Stomach (tissue), 9 donors: ENCODE data around the gene REC8. TPM values are rescaled to one million over a fixed set of nuclear protein-coding genes. Genes with fewer than 3 reads are reported as not detected.

Experiments
- DNase-seq, 2 donors: peaks; one replicate each; pipeline versions ENCODE4 v3.0.0 to v3.0.0-alpha.2; 2013 to 2019
- H3K27ac ChIP-seq, 5 donors: fragments of 200-600 bp in 4 of 5; sonication (generic) in 4 of 5; one replicate each; pipeline ENCODE4 v1.5.1; 2013 to 2019; ENCODE audit warnings: mild to moderate bottlenecking in 1 of 5, moderate library complexity in 1 of 5
- H3K27me3 ChIP-seq, 3 donors: fragments of 200-600 bp; sonication (generic); one replicate each; pipeline ENCODE4 v1.5.1; 2017 to 2019; ENCODE audit warnings: mixed run types in 1 of 3
- H3K36me3 ChIP-seq, 4 donors: fragments of 200-600 bp; sonication (generic); 1 replicate in 3 of 4; 2 replicates in 1 of 4; pipeline ENCODE4 v1.5.1; 2016 to 2019
- H3K4me1 ChIP-seq, 4 donors: fragments of 200-600 bp; sonication (generic); one replicate each; pipeline ENCODE4 v1.5.1; 2016 to 2019
- H3K4me3 ChIP-seq, 4 donors: fragments of 200-600 bp; sonication (generic) in 3 of 4; one replicate each; pipeline ENCODE4 v1.5.1; 2016 to 2019; ENCODE audit warnings: mild to moderate bottlenecking in 1 of 4
- H3K9me3 ChIP-seq, 4 donors: fragments of 200-600 bp; sonication (generic); one replicate each; pipeline ENCODE4 v1.5.1; 2016 to 2019
- EP300 ChIP-seq: sonication (generic); formaldehyde crosslinking; IDR thresholded peaks from one replicate; pipeline ENCODE4 v1.6.1; 2017; ENCODE audit warnings: antibody characterized with exemption
- POLR2A ChIP-seq, 4 donors: fragments of 450-650 bp; IDR thresholded peaks; one replicate each; pipeline ENCODE4 v1.6.1; 2016; ENCODE audit warnings: antibody characterized with exemption in 4 of 4, control low read depth in 2 of 4, mild to moderate bottlenecking in 1 of 4, moderate library complexity in 1 of 4
- POLR2AphosphoS5 ChIP-seq, 3 donors: sonication (generic); formaldehyde crosslinking; IDR thresholded peaks; one replicate each; pipeline ENCODE4 v1.6.1; 2016; ENCODE audit warnings: antibody characterized with exemption in 3 of 3
- WGBS, 5 donors: extraction: QIAGEN DNeasy Blood & Tissue Kit in 3 of 5; methylation state at CpG; one replicate each; pipeline versions ENCODE4 v1.1.5 to v1.1.7; 2013 to 2018; 5-methylcytosine and 5-hydroxymethylcytosine counted together
- intact Hi-C: fragments of 100-400 bp; cut with DNase I; formaldehyde crosslinking; loops from one replicate; pipeline ENCODE4 v1.15.1; 2023; ENCODE audit warnings: low total_unique reads
- polyA plus RNA-seq, 3 donors: library from polyadenylated mRNA; stranded (reverse); fragments of 200-250 nt; gene quantifications; one replicate each; pipeline ENCODE4 v1.2.3, GENCODE V29; 2013
- total RNA-seq, 5 donors: library from RNA; depleted of rRNA; stranded (reverse); fragments of >200 nt; gene quantifications; one replicate each; pipeline versions ENCODE4 v1.1.0 to v1.2.3, GENCODE V29; 2014 to 2016
- TF ChIP-seq, protein P1 (sequence below), 7 experiments: fragments of 450-650 bp in 4 of 7; fragments of 200-600 bp in 3 of 7; sonication (generic) in 3 of 7; IDR thresholded peaks; one replicate each; pipeline ENCODE4 v1.5.1; 2016 to 2019; ENCODE audit warnings: antibody characterized with exemption in 7 of 7, control low read depth in 2 of 7, mild to moderate bottlenecking in 1 of 7
- donor health status: healthy with polysubstance abuse.
- donor health status: Bipolar disorder and iron deficiency.
- donor health status: healthy.

REC8 gene
- total and polyA plus RNA-seq, 8 donors, result 14.5 to 122 (median 42.1) TPM

DNA sequence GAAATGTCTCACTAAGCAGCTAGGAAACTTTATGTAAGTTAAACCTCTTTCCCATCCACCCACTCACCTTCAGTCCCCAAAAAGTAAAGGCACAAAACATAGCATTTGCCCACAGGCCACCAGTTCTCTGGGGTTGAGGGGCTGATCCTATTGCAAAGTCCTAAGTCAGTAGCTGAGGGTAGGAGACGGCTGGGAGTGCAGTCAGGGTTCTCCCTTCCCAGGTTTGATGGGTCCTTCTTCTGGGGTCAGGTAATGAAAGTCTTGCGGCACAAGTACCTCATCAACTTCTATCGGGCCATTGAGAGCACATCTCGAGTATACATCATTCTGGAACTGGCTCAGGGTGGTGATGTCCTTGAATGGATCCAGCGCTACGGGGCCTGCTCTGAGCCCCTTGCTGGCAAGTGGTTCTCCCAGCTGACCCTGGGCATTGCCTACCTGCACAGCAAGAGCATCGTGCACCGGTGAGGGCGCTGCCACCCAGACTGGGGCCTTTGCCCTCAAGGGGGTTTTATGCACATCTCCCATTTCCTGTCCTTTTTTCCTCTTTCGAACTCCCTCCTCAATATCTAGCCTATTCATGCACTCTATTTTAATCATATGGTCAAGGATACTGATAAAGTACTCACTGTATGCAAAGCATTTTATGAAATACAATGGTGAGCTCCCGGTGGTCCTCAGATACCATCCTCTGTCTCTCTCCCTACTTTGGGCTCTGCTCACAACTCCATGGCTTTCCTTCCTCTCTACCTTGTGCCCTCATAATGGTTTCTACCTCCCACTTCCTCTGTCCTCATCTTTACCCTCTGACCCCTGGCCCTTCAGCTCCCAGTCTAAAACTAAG lies 34.6 kb downstream of the REC8 start:
- 95 to 98% (median 96%) methylated on average over 11 of the region's 11 CpGs for WGBS, 5 donors
- intact Hi-C loops, result no loop called here
- H3K27me3 ChIP-seq, result no peaks in the 10 kb centered on the region
- TF ChIP-seq, protein P1, sequence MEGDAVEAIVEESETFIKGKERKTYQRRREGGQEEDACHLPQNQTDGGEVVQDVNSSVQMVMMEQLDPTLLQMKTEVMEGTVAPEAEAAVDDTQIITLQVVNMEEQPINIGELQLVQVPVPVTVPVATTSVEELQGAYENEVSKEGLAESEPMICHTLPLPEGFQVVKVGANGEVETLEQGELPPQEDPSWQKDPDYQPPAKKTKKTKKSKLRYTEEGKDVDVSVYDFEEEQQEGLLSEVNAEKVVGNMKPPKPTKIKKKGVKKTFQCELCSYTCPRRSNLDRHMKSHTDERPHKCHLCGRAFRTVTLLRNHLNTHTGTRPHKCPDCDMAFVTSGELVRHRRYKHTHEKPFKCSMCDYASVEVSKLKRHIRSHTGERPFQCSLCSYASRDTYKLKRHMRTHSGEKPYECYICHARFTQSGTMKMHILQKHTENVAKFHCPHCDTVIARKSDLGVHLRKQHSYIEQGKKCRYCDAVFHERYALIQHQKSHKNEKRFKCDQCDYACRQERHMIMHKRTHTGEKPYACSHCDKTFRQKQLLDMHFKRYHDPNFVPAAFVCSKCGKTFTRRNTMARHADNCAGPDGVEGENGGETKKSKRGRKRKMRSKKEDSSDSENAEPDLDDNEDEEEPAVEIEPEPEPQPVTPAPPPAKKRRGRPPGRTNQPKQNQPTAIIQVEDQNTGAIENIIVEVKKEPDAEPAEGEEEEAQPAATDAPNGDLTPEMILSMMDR (IDR thresholded peaks at IDR 0.05), result no peak
- TF ChIP-seq POLR2A (IDR thresholded peaks at IDR 0.05) (no peak), EP300 (no peak), POLR2AphosphoS5 (IDR thresholded peaks at IDR 0.05) (no peak)
- H3K9me3 ChIP-seq, result no peaks in the 10 kb centered on the region
- peaks cover 0 to 11% (median 2%) of the 10 kb centered on the region in 4 donors for H3K4me1 ChIP-seq
- no peak overlapping the region for H3K27ac ChIP-seq
- no peak overlapping the region for H3K4me3 ChIP-seq
- H3K36me3 ChIP-seq, result peaks cover 56 to 89% (median 79%) of the 10 kb centered on the region in 4 donors
- DNase-seq, result no peak

GRCh38 chr14:24207104-24207551 lies 35.2 kb downstream of the REC8 start:
- no peaks in the 10 kb centered on the region for H3K9me3 ChIP-seq
- H3K4me1 ChIP-seq, result peaks cover 0 to 17% (median 7%) of the 10 kb centered on the region in 4 donors
- intact Hi-C loops, result no loop called here
- 91 to 98% (median 94%) methylated on average over 5 of the region's 5 CpGs for WGBS, 5 donors
- no peak overlapping the region for H3K4me3 ChIP-seq
- no peak overlapping the region for H3K27ac ChIP-seq
- no peak for DNase-seq
- H3K36me3 ChIP-seq, result peaks cover 54 to 84% (median 76%) of the 10 kb centered on the region in 4 donors
- H3K27me3 ChIP-seq, result no peaks in the 10 kb centered on the region
- TF ChIP-seq POLR2A (IDR thresholded peaks at IDR 0.05) (no peak), EP300 (no peak), POLR2AphosphoS5 (IDR thresholded peaks at IDR 0.05) (no peak)
- TF ChIP-seq, protein P1 (IDR thresholded peaks at IDR 0.05), result no peak

GRCh38 chr14:24207625-24208024 lies 35.7 kb downstream of the REC8 start:
- intact Hi-C loops, result no loop called here
- Histone ChIP-seq H3K4me3 (no peak overlapping the region), H3K27me3 (no peaks in the 10 kb centered on the region), H3K27ac (no peak overlapping the region), H3K36me3 (peaks cover 54 to 79% (median 71%) of the 10 kb centered on the region in 4 donors), H3K4me1 (peaks cover 0 to 22% (median 12%) of the 10 kb centered on the region in 4 donors), H3K9me3 (no peaks in the 10 kb centered on the region)
- TF ChIP-seq EP300 (no peak), POLR2AphosphoS5 (IDR thresholded peaks at IDR 0.05) (no peak), POLR2A (IDR thresholded peaks at IDR 0.05) (no peak)
- TF ChIP-seq, protein P1 (IDR thresholded peaks at IDR 0.05), result no peak
- no peak for DNase-seq
- WGBS, 5 donors, result 80 to 100% (median 100%) methylated on average over 2 of the region's 2 CpGs

DNA sequence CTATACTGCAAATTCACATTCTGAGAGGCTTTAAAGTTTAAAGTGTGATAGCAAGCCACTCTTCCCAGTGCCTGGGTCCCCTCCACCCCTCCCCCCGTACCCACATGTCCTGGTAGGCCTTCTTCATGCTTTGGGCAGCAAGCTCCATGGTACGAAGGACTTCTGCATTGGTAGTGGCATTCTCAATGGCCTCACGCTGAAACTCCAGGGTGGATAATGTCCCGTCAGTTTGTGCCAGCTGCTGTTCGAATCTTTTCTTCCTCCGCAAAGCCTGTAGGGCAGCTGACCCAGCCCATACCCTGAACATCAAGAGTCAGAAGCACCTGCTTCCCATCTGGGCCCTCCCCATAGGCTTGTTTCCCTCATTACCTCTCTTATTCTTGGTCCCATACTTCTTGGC lies 39.4 kb downstream of the REC8 start:
- H3K4me3 ChIP-seq, result no peak overlapping the region
- no peak for DNase-seq
- no peaks in the 10 kb centered on the region for H3K9me3 ChIP-seq
- peaks cover 9 to 50% (median 38%) of the 10 kb centered on the region in 4 donors for H3K4me1 ChIP-seq
- H3K36me3 ChIP-seq, result peaks cover 46 to 53% (median 52%) of the 10 kb centered on the region in 4 donors
- no peaks in the 10 kb centered on the region for H3K27me3 ChIP-seq
- 91 to 96% (median 93%) methylated on average over 6 of the region's 6 CpGs for WGBS, 5 donors
- intact Hi-C loops, result no loop called here
- no peak for TF ChIP-seq POLR2A (IDR thresholded peaks at IDR 0.05)
- TF ChIP-seq EP300, result no peak
- no peak for TF ChIP-seq POLR2AphosphoS5 (IDR thresholded peaks at IDR 0.05)
- no peak overlapping the region for H3K27ac ChIP-seq
